Progenitor cell of endocrine pancreas (in vitro differentiated cells): ENCODE data around the gene GKN2. TPM values are rescaled to one million over a fixed set of nuclear protein-coding genes. Genes with fewer than 3 reads are reported as not detected.
"Not testable (repeated sequence)": the region's sequence is repeated elsewhere in the genome, so short reads cannot be mapped to it uniquely, and the experiment has no call there.

Source experiments
- DNase-seq: peaks from one replicate; pipeline ENCODE4 v3.0.0; 2021; ENCODE audit warnings: low spot score; ENCODE audit not compliant: unreplicated experiment
- H3K27ac Mint-ChIP-seq: 2 replicates; pipeline ENCODE4 v1.8.0; 2021; ENCODE audit warnings: mild to moderate bottlenecking, moderate library complexity, mixed read lengths
- H3K27me3 Mint-ChIP-seq: 2 replicates; pipeline ENCODE4 v1.8.0; 2021; ENCODE audit warnings: mixed read lengths
- H3K36me3 Mint-ChIP-seq: 2 replicates; pipeline ENCODE4 v1.8.0; 2022; ENCODE audit warnings: mixed read lengths; ENCODE audit not compliant: insufficient read depth
- H3K4me1 Mint-ChIP-seq: 2 replicates; pipeline ENCODE4 v1.8.0; 2021; ENCODE audit warnings: low read depth, mixed read lengths
- H3K4me3 Mint-ChIP-seq: 2 replicates; pipeline ENCODE4 v1.8.0; 2021; ENCODE audit warnings: low read depth, mild to moderate bottlenecking, moderate library complexity, mixed read lengths
- H3K9me3 Mint-ChIP-seq: 2 replicates; pipeline ENCODE4 v1.8.0; 2021; ENCODE audit warnings: low read depth, mixed read lengths
- CTCF ChIP-seq: fragments of 200-600 bp; sonication (generic); IDR thresholded peaks from one replicate; pipeline ENCODE4 v1.5.0; 2021; ENCODE audit warnings: antibody characterized with exemption, mild to moderate bottlenecking; ENCODE audit not compliant: unreplicated experiment
- total RNA-seq: library from RNA; stranded (reverse); gene quantifications from 2 replicates; pipeline ENCODE4 v1.2.1, GENCODE V29; 2021

The GKN2 gene
- total RNA-seq, 1 donor from 2014 or later = not detected

- no peaks in the 10 kb centered on the region for H3K36me3 Mint-ChIP-seq
- DNase-seq = no peak
- peaks cover 1% of the 10 kb centered on the region for H3K4me1 Mint-ChIP-seq
- H3K4me3 Mint-ChIP-seq = no peak overlapping the region
- no peak overlapping the region for H3K27ac Mint-ChIP-seq
- no peak for TF ChIP-seq CTCF
- H3K27me3 Mint-ChIP-seq = peaks cover 14% of the 10 kb centered on the region
- H3K9me3 Mint-ChIP-seq = no peaks in the 10 kb centered on the region
Measured at GRCh38 chr2:68964282-68964681, 11.6 kb upstream of the GKN2 start.

GRCh38 chr2:68961380-68961779, 8.7 kb upstream of the GKN2 start:
- H3K27me3 Mint-ChIP-seq = peaks cover 5% of the 10 kb centered on the region
- no peak overlapping the region for H3K27ac Mint-ChIP-seq
- TF ChIP-seq CTCF = no peak
- H3K36me3 Mint-ChIP-seq = no peaks in the 10 kb centered on the region
- no peak for DNase-seq
- H3K9me3 Mint-ChIP-seq = no peaks in the 10 kb centered on the region
- peaks cover 1% of the 10 kb centered on the region for H3K4me1 Mint-ChIP-seq
- no peak overlapping the region for H3K4me3 Mint-ChIP-seq

GRCh38 chr2:68959001-68959400, 6.3 kb upstream of the GKN2 start:
- Mint-ChIP-seq H3K27me3 (peaks cover 4% of the 10 kb centered on the region), H3K4me1 (peaks cover 1% of the 10 kb centered on the region), H3K9me3 (no peaks in the 10 kb centered on the region), H3K27ac (no peak overlapping the region), H3K36me3 (no peaks in the 10 kb centered on the region), H3K4me3 (no peak overlapping the region)
- DNase-seq = no peak
- TF ChIP-seq CTCF = no peak

- H3K27ac Mint-ChIP-seq, DNase-seq, H3K4me1 Mint-ChIP-seq, H3K9me3 Mint-ChIP-seq, H3K36me3 Mint-ChIP-seq, H3K4me3 Mint-ChIP-seq: not testable (repeated sequence)
- H3K27me3 Mint-ChIP-seq = peaks cover 15% of the 10 kb centered on the region
Measured at GRCh38 chr2:68955432-68955831, 2.7 kb upstream of the GKN2 start.

GRCh38 chr2:68951899-68952298, 794 bp downstream of the GKN2 start:
- no peak overlapping the region for H3K4me3 Mint-ChIP-seq
- no peak for TF ChIP-seq CTCF
- no peaks in the 10 kb centered on the region for H3K4me1 Mint-ChIP-seq
- H3K9me3 Mint-ChIP-seq = no peaks in the 10 kb centered on the region
- no peaks in the 10 kb centered on the region for H3K36me3 Mint-ChIP-seq
- peaks cover 10% of the 10 kb centered on the region for H3K27me3 Mint-ChIP-seq
- no peak for DNase-seq
- H3K27ac Mint-ChIP-seq = no peak overlapping the region

GRCh38 chr2:68948710-68949109, 4.0 kb downstream of the GKN2 start:
- H3K27me3 Mint-ChIP-seq = peaks cover 10% of the 10 kb centered on the region
- H3K9me3 Mint-ChIP-seq = peaks cover 2% of the 10 kb centered on the region
- no peak overlapping the region for H3K27ac Mint-ChIP-seq
- H3K4me1 Mint-ChIP-seq = no peaks in the 10 kb centered on the region
- H3K36me3 Mint-ChIP-seq = no peaks in the 10 kb centered on the region
- no peak for TF ChIP-seq CTCF
- no peak for DNase-seq
- H3K4me3 Mint-ChIP-seq = no peak overlapping the region
